ENCODE data around the gene CFLAR. TPM values are rescaled to one million over a fixed set of nuclear protein-coding genes. Genes with fewer than 3 reads are reported as not detected.

Gene CFLAR
- total RNA-seq, 1 donor from 2014 or later = 241 TPM

DNA sequence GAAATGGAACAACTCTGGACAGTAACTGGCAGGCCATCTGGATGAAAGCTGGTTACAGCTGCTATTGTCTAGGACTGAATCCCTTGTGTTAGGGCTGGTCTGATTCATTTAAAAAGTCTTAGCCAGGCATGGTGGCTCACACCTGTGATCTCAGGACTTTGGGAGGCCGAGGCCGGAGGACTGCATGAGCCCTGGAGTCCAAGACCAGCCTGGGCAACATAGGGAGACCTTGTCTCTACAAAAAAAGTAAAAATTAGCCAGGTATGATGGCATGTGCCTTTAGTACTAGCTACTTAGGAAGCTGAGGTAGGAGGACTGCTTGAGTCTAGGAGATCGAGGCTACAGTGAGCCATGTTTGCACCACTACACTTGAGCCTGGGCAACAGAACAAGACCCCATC, 15.5 kb upstream of the CFLAR start:
- Mint-ChIP-seq H3K27me3 (ENCODE audit: unreplicated experiment) (peaks cover 4% of the 10 kb centered on the region), H3K36me3 (ENCODE audit: low read depth, unreplicated experiment) (no peaks in the 10 kb centered on the region), H3K4me3 (ENCODE audit: unreplicated experiment) (no peak overlapping the region), H3K27ac (ENCODE audit: unreplicated experiment) (no peak overlapping the region), H3K9me3 (ENCODE audit: unreplicated experiment) (no peaks in the 10 kb centered on the region), H3K4me1 (ENCODE audit: unreplicated experiment) (no peaks in the 10 kb centered on the region)
- DNase-seq (ENCODE audit: low spot score) = no peak
- TF ChIP-seq, protein P1, sequence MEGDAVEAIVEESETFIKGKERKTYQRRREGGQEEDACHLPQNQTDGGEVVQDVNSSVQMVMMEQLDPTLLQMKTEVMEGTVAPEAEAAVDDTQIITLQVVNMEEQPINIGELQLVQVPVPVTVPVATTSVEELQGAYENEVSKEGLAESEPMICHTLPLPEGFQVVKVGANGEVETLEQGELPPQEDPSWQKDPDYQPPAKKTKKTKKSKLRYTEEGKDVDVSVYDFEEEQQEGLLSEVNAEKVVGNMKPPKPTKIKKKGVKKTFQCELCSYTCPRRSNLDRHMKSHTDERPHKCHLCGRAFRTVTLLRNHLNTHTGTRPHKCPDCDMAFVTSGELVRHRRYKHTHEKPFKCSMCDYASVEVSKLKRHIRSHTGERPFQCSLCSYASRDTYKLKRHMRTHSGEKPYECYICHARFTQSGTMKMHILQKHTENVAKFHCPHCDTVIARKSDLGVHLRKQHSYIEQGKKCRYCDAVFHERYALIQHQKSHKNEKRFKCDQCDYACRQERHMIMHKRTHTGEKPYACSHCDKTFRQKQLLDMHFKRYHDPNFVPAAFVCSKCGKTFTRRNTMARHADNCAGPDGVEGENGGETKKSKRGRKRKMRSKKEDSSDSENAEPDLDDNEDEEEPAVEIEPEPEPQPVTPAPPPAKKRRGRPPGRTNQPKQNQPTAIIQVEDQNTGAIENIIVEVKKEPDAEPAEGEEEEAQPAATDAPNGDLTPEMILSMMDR (IDR thresholded peaks at IDR 0.05; ENCODE audit: unreplicated experiment) = no peak

DNA sequence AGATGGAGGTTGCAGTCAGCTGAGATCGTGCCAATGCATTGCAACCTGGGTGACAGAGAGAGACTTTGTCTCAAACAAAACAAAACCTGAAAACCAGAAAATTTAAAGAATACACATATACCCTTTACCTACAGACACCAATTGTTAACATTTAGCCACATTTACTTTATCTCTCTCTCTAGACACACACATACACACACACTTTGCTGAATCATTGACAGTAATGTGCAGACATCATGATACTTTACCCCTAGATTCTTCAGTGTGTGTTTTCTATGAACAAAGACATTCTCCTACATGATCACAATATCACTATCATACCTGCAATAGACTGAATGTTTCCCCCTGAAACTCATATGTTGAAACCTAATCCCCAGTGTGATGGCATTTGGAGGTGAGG, 10.2 kb upstream of the CFLAR start:
- Mint-ChIP-seq H3K9me3 (ENCODE audit: unreplicated experiment) (no peaks in the 10 kb centered on the region), H3K27ac (ENCODE audit: unreplicated experiment) (no peak overlapping the region), H3K27me3 (ENCODE audit: unreplicated experiment) (peaks cover 2% of the 10 kb centered on the region), H3K4me3 (ENCODE audit: unreplicated experiment) (no peak overlapping the region), H3K4me1 (ENCODE audit: unreplicated experiment) (no peaks in the 10 kb centered on the region), H3K36me3 (ENCODE audit: low read depth, unreplicated experiment) (peaks cover 5% of the 10 kb centered on the region)
- DNase-seq (ENCODE audit: low spot score) = no peak
- TF ChIP-seq, protein P1 (IDR thresholded peaks at IDR 0.05; ENCODE audit: unreplicated experiment) = no peak

DNA sequence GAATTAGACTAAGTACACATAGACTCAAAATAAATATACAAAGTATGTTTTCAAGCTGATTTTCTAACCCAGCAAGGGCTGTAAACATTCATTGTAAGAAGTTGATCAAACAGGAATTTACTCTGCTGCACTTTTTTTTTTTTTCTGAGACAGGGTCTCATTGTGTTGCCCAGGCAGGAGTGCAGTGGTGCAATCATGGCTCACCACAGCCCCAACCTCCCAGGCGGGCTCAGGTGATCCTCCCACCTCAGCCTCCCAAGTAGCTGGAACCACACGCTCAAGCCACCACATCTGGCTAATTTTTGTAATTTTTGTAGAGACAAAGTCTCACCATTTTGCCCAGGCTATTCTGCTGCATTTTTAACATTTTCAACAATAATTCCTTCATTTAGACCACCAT, 8.3 kb upstream of the CFLAR start:
- TF ChIP-seq, protein P1 (IDR thresholded peaks at IDR 0.05; ENCODE audit: unreplicated experiment) = no peak
- Mint-ChIP-seq H3K27ac (ENCODE audit: unreplicated experiment) (no peak overlapping the region), H3K27me3 (ENCODE audit: unreplicated experiment) (peaks cover under 1% of the 10 kb centered on the region), H3K9me3 (ENCODE audit: unreplicated experiment) (no peaks in the 10 kb centered on the region), H3K4me1 (ENCODE audit: unreplicated experiment) (no peaks in the 10 kb centered on the region), H3K36me3 (ENCODE audit: low read depth, unreplicated experiment) (peaks cover 5% of the 10 kb centered on the region), H3K4me3 (ENCODE audit: unreplicated experiment) (peak overlapping the region; percentile 14)
- DNase-seq (ENCODE audit: low spot score) = no peak

DNA sequence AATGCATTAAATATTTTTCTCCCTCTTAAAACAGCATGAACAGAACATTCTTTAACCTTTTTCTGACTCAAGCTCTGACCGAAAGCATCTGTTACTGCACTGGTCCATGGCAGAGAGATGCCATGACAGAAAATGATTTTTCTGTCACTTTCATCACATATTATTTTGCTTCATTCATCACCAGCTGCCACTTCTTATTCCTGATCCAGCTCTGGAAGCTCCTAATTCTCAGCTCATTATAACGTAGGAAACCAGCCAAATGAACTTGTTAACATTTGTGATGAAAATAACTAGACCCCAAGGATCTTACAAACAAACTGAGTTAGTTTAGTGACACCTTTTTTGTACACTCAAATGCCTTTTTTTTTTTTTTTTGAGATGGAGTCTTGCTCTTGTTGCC, 7.6 kb upstream of the CFLAR start:
- TF ChIP-seq, protein P1 (IDR thresholded peaks at IDR 0.05; ENCODE audit: unreplicated experiment) = no peak
- no peak for DNase-seq (ENCODE audit: low spot score)
- Mint-ChIP-seq H3K4me3 (ENCODE audit: unreplicated experiment) (no peak overlapping the region), H3K27ac (ENCODE audit: unreplicated experiment) (no peak overlapping the region), H3K4me1 (ENCODE audit: unreplicated experiment) (peaks cover under 1% of the 10 kb centered on the region), H3K27me3 (ENCODE audit: unreplicated experiment) (no peaks in the 10 kb centered on the region), H3K9me3 (ENCODE audit: unreplicated experiment) (no peaks in the 10 kb centered on the region), H3K36me3 (ENCODE audit: low read depth, unreplicated experiment) (peaks cover 5% of the 10 kb centered on the region)

DNA sequence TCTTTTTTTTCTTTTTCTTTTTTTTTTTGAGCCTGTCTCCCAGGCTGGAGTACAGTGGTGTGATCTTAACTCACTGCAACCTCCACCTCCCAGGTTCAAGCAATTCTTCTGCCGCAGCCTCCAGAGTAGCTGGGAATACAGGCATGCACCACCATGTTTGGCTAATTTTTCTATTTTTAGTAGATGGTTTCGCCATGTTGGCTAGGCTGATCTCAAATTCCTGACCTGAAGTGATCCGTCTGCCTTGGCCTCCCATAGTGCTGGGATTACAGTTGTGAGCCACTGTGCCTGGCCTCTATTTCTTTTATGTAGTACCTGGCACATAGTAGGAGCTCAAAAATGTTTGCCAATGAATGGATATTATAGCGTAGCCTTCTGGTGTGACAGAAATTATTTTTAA, 6.8 kb upstream of the CFLAR start:
- no peak overlapping the region for H3K27ac Mint-ChIP-seq (ENCODE audit: unreplicated experiment)
- no peaks in the 10 kb centered on the region for H3K9me3 Mint-ChIP-seq (ENCODE audit: unreplicated experiment)
- TF ChIP-seq, protein P1 (IDR thresholded peaks at IDR 0.05; ENCODE audit: unreplicated experiment) = no peak
- no peak overlapping the region for H3K4me3 Mint-ChIP-seq (ENCODE audit: unreplicated experiment)
- DNase-seq (ENCODE audit: low spot score) = no peak
- peaks cover 5% of the 10 kb centered on the region for H3K36me3 Mint-ChIP-seq (ENCODE audit: low read depth, unreplicated experiment)
- H3K27me3 Mint-ChIP-seq (ENCODE audit: unreplicated experiment) = no peaks in the 10 kb centered on the region
- H3K4me1 Mint-ChIP-seq (ENCODE audit: unreplicated experiment) = peaks cover 4% of the 10 kb centered on the region
